HG02938 (cell line): ENCODE measurements around the gene CGN.
"Not testable (repeated sequence)": the region's sequence is repeated elsewhere in the genome, so short reads cannot be mapped to it uniquely, and the experiment has no call there.

Experiments used
- ATAC-seq: cut with Tn5 transposase; IDR thresholded peaks from one replicate; pipeline ENCODE4 v1.9.1; 2021; ENCODE audit warnings: mild to moderate bottlenecking, moderate library complexity; ENCODE audit not compliant: unreplicated experiment

CGN gene

GRCh38 chr1:151520359-151520758 is 9.2 kb downstream of the CGN start:
- no peak for ATAC-seq

GRCh38 chr1:151522427-151522826 is 11.2 kb downstream of the CGN start:
- not testable (repeated sequence) for ATAC-seq

- no peak for ATAC-seq
Measured at GRCh38 chr1:151523326-151523725, 12.1 kb downstream of the CGN start.

- ATAC-seq, result no peak
Measured at GRCh38 chr1:151524736-151525135, 13.5 kb downstream of the CGN start.

- no peak for ATAC-seq
Measured at GRCh38 chr1:151526735-151527525, 15.7 kb downstream of the CGN start.

GRCh38 chr1:151529211-151529702 is 18.1 kb downstream of the CGN start:
- ATAC-seq, result no peak

- ATAC-seq, result no peak
Measured at GRCh38 chr1:151529781-151530180, 18.6 kb downstream of the CGN start.

GRCh38 chr1:151530461-151530860 is 19.3 kb downstream of the CGN start:
- no peak for ATAC-seq

GRCh38 chr1:151533870-151534269 is 22.7 kb downstream of the CGN start:
- no peak for ATAC-seq

- ATAC-seq, result no peak
Measured at GRCh38 chr1:151534662-151535278, 23.6 kb downstream of the CGN start.

GRCh38 chr1:151535326-151536271 is 24.4 kb downstream of the CGN start:
- ATAC-seq, result no peak

GRCh38 chr1:151536499-151536898 is 25.3 kb downstream of the CGN start:
- no peak for ATAC-seq

GRCh38 chr1:151537112-151537511 is 25.9 kb downstream of the CGN start:
- no peak for ATAC-seq

- ATAC-seq, result no peak
Measured at GRCh38 chr1:151539321-151540020, 28.3 kb downstream of the CGN start.

- ATAC-seq, result peak; percentile 91
Measured at GRCh38 chr1:151540021-151540981, 29.1 kb downstream of the CGN start, which contains the start of gene TUFT1. TUFT1 (plus strand) TSS chr1:151540309; CDS start chr1:151540367, 58 bp downstream.

GRCh38 chr1:151540982-151541377 is 29.8 kb downstream of the CGN start:
- ATAC-seq, result no peak

- no peak for ATAC-seq
Measured at GRCh38 chr1:151541752-151542151, 30.6 kb downstream of the CGN start.

GRCh38 chr1:151542710-151543129 is 31.5 kb downstream of the CGN start:
- no peak for ATAC-seq

GRCh38 chr1:151545542-151545941 is 34.4 kb downstream of the CGN start:
- ATAC-seq, result no peak
